ENCODE measurements around the gene POMGNT1. TPM values are rescaled to one million over a fixed set of nuclear protein-coding genes. Genes with fewer than 3 reads are reported as not detected.
A peak's percentile ranks its signal among the peaks of the same experiment; 100 is the strongest.

POMGNT1 gene
- total and polyA plus RNA-seq, 2 of the 13 experiments (the other 11 are each of a cell fraction or from before 2014, with no cell fraction given): 33.9 to 46.8 TPM

GRCh38 chr1:46173361-46173856 is 24.8 kb downstream of the POMGNT1 start (continued):
- peak; percentile 26; the same call in 1 of the 2 replicates for TF ChIP-seq CTCF (CRISPR knock-in tag; IDR thresholded peaks at IDR 0.05)
- no peak for TF ChIP-seq ZNF605 (CRISPR knock-in tag; IDR thresholded peaks at IDR 0.05)
- no peak for TF ChIP-seq E2F2 (CRISPR knock-in tag; IDR thresholded peaks at IDR 0.05; ENCODE audit: borderline replicate concordance)
- TF ChIP-seq POGZ (CRISPR knock-in tag; IDR thresholded peaks at IDR 0.05): no peak
- TF ChIP-seq ZFAT (CRISPR knock-in tag; conservative IDR thresholded peaks at IDR 0.05): no peak
- TF ChIP-seq ATF7 (IDR thresholded peaks at IDR 0.05): peak; percentile 86
- TF ChIP-seq ATF7 (CRISPR knock-in tag; IDR thresholded peaks at IDR 0.05): no peak
- no peak for TF ChIP-seq EEA1 (CRISPR knock-in tag; IDR thresholded peaks at IDR 0.05; ENCODE audit: borderline replicate concordance)
- TF ChIP-seq ZNF281 (CRISPR knock-in tag; IDR thresholded peaks at IDR 0.05; ENCODE audit: borderline replicate concordance): peak; percentile 48; the same call in 1 of the 2 replicates
- peak; percentile 22; the same call in 1 of the 2 replicates for TF ChIP-seq CREB1 (IDR thresholded peaks at IDR 0.05)
- TF ChIP-seq CREB1 (CRISPR knock-in tag; IDR thresholded peaks at IDR 0.05): no peak
- no peak for TF ChIP-seq FOXO1 (CRISPR knock-in tag; IDR thresholded peaks at IDR 0.05)
- TF ChIP-seq FUBP1 (CRISPR knock-in tag; IDR thresholded peaks at IDR 0.05; ENCODE audit: borderline replicate concordance): no peak
- no peak for TF ChIP-seq ZNF687 (CRISPR knock-in tag; IDR thresholded peaks at IDR 0.05)

All from HepG2 (cell line).